Activated CD4-positive, alpha-beta T cell treated with anti-CD3 and anti-CD28 coated beads for 48 hours (primary cell): Measurements from ENCODE around the gene RPL10A.

Source experiments
- DNase-seq: peaks from one replicate; pipeline ENCODE4 v3.0.0-alpha.2; 2020

Gene RPL10A

GRCh38 chr6:35477028-35477427, 8.8 kb downstream of the RPL10A start:
- DNase-seq: no peak

- DNase-seq: no peak
Observed at GRCh38 chr6:35477551-35478179, 9.5 kb downstream of the RPL10A start.

GRCh38 chr6:35478259-35478658, 10.1 kb downstream of the RPL10A start:
- DNase-seq: no peak

GRCh38 chr6:35480176-35480575, 12.0 kb downstream of the RPL10A start:
- no peak for DNase-seq

GRCh38 chr6:35481226-35481625, 13.0 kb downstream of the RPL10A start:
- no peak for DNase-seq

- DNase-seq: no peak
Observed at GRCh38 chr6:35483062-35483461, 14.9 kb downstream of the RPL10A start.

- no peak for DNase-seq
Observed at GRCh38 chr6:35483490-35483889, 15.3 kb downstream of the RPL10A start.

- DNase-seq: no peak
Observed at GRCh38 chr6:35483893-35484645, 15.9 kb downstream of the RPL10A start.

GRCh38 chr6:35484921-35485392, 16.8 kb downstream of the RPL10A start:
- no peak for DNase-seq

GRCh38 chr6:35485402-35485877, 17.2 kb downstream of the RPL10A start:
- DNase-seq: no peak

- DNase-seq: no peak
Observed at GRCh38 chr6:35486005-35486925, 18.1 kb downstream of the RPL10A start.

GRCh38 chr6:35487658-35488516, 19.7 kb downstream of the RPL10A start:
- DNase-seq: no peak

- no peak for DNase-seq
Observed at GRCh38 chr6:35488517-35488862, 20.3 kb downstream of the RPL10A start.

- no peak for DNase-seq
Observed at GRCh38 chr6:35489066-35489465, 20.9 kb downstream of the RPL10A start.

- DNase-seq: no peak
Observed at GRCh38 chr6:35489995-35490791, 22.0 kb downstream of the RPL10A start.

GRCh38 chr6:35490821-35491557, 22.8 kb downstream of the RPL10A start:
- no peak for DNase-seq

GRCh38 chr6:35491558-35492257, 23.5 kb downstream of the RPL10A start:
- no peak for DNase-seq

- DNase-seq: no peak
Observed at GRCh38 chr6:35492258-35492973, 24.2 kb downstream of the RPL10A start.

GRCh38 chr6:35492974-35493284, 24.7 kb downstream of the RPL10A start:
- DNase-seq: no peak
